K562 (cell line): ENCODE measurements around the gene ZNF284. TPM values are rescaled to one million over a fixed set of nuclear protein-coding genes. Genes with fewer than 3 reads are reported as not detected.
A peak's percentile ranks its signal among the peaks of the same experiment; 100 is the strongest.

ENCODE experiments used
- ATF7 ChIP-seq: fragments of 450-650 bp; IDR thresholded peaks from 2 replicates; pipeline ENCODE4 v1.7.1; 2014; ENCODE audit warnings: mild to moderate bottlenecking, moderate library complexity
- ERF ChIP-seq: fragments of 450-650 bp; formaldehyde crosslinking; IDR thresholded peaks from 2 replicates; pipeline ENCODE4 v1.4.0; 2020; ENCODE audit warnings: mild to moderate bottlenecking, mixed read lengths
- FOSL1 ChIP-seq: fragments of 200-800 bp; sonication (Bioruptor generic); conservative IDR thresholded peaks from 2 replicates; pipeline ENCODE4 v1.6.1; 2016; ENCODE audit warnings: missing genetic modification characterization, missing compliant biosample characterization
- GTF2F1 ChIP-seq: IDR thresholded peaks from 2 replicates; pipeline ENCODE4 v1.6.1; 2011; ENCODE audit warnings: low read depth, low read length, improper control_type of control experiment
- HLTF ChIP-seq: fragments of 450-650 bp; IDR thresholded peaks from 2 replicates; pipeline ENCODE4 v1.6.1; 2016
- HOXB6 ChIP-seq: fragments of 250-450 bp; sonication (Bioruptor Pico); IDR thresholded peaks from 2 replicates; pipeline ENCODE4 v1.5.1; 2022; ENCODE audit warnings: mild to moderate bottlenecking, borderline replicate concordance
- MEF2D ChIP-seq: conservative IDR thresholded peaks from 2 replicates; pipeline ENCODE4 v1.6.1; 2016; ENCODE audit warnings: low read depth, missing genetic modification characterization, missing compliant biosample characterization
- NEUROD1 ChIP-seq: fragments of 150-350 bp; IDR thresholded peaks from 2 replicates; pipeline ENCODE4 v1.6.1; 2014; ENCODE audit warnings: borderline replicate concordance, low read length, low read depth; ENCODE audit not compliant: partially characterized antibody
- NR3C1 ChIP-seq: sonication (generic); formaldehyde crosslinking; IDR thresholded peaks from 2 replicates; pipeline ENCODE4 v1.8.1; 2022; ENCODE audit warnings: missing genetic modification reagents
- PHF20 ChIP-seq: fragments of 450-650 bp; IDR thresholded peaks from 2 replicates; pipeline ENCODE4 v1.6.1; 2018; ENCODE audit not compliant: partially characterized antibody
- POLR2B ChIP-seq: fragments of 450-650 bp; IDR thresholded peaks from 2 replicates; pipeline ENCODE4 v1.6.1; 2018; ENCODE audit warnings: low read depth; ENCODE audit not compliant: partially characterized antibody
- PRPF4 ChIP-seq: fragments of 200-400 bp; formaldehyde crosslinking; IDR thresholded peaks from one replicate; pipeline ENCODE4 v1.6.1; 2017; ENCODE audit warnings: low read length, low read depth, mild to moderate bottlenecking; ENCODE audit not compliant: insufficient read depth, poor library complexity, severe bottlenecking
- RFX5 ChIP-seq: IDR thresholded peaks from 2 replicates; pipeline ENCODE4 v1.6.1; 2011; ENCODE audit warnings: low read depth, mild to moderate bottlenecking, improper control_type of control experiment, low read length
- RFX7 ChIP-seq: fragments of 250-450 bp; sonication (Bioruptor Pico); IDR thresholded peaks from 2 replicates; pipeline ENCODE4 v1.5.1; 2021; ENCODE audit warnings: mild to moderate bottlenecking
- RUNX1 ChIP-seq: sonication (generic); IDR thresholded peaks from 2 replicates; pipeline ENCODE4 v1.6.1; 2016; ENCODE audit warnings: antibody characterized with exemption, low read depth
- SRF ChIP-seq, 2 experiments: fragments of 250-450, 450-650 bp in 1 of 2; sonication (Bioruptor Pico) in 1 of 2; sonication (generic) in 1 of 2; formaldehyde crosslinking; IDR thresholded peaks; 2 replicates each; pipeline versions ENCODE4 v1.5.0 to v1.5.1; 2020 to 2022; ENCODE audit warnings: mild to moderate bottlenecking in 1 of 2, missing genetic modification reagents in 1 of 2
- TCF7L2 ChIP-seq: fragments of 150-350 bp; IDR thresholded peaks from 2 replicates; pipeline ENCODE4 v1.6.1; 2016; ENCODE audit warnings: low read depth, mild to moderate bottlenecking, low read length, moderate library complexity
- ZC3H11A ChIP-seq: IDR thresholded peaks from 2 replicates; pipeline ENCODE4 v1.6.1; 2012; ENCODE audit warnings: low read depth, low read length, improper control_type of control experiment
- ZC3H8 ChIP-seq: fragments of 450-650 bp; IDR thresholded peaks from 2 replicates; pipeline ENCODE4 v1.6.1; 2017
- ZFP1 ChIP-seq: fragments of 450-650 bp; formaldehyde crosslinking; IDR thresholded peaks from 2 replicates; pipeline ENCODE4 v1.4.0; 2020; ENCODE audit warnings: mild to moderate bottlenecking, mixed read lengths
- ZNF134 ChIP-seq: fragments of 250-450 bp; sonication (Bioruptor Pico); conservative IDR thresholded peaks from 2 replicates; pipeline ENCODE4 v1.4.0; 2020
- ZNF695 ChIP-seq: fragments of 450-650 bp; formaldehyde crosslinking; IDR thresholded peaks from 2 replicates; pipeline ENCODE4 v1.4.0; 2020; ENCODE audit warnings: mild to moderate bottlenecking, moderate library complexity
- ZSCAN32 ChIP-seq: fragments of 450-650 bp; formaldehyde crosslinking; IDR thresholded peaks from 2 replicates; pipeline ENCODE4 v1.4.0; 2020; ENCODE audit warnings: mild to moderate bottlenecking, moderate library complexity
- polyA plus RNA-seq, 8 experiments: library from polyadenylated mRNA; depleted of rRNA in 4 of 8; stranded (reverse) in 5 of 8; unstranded in 3 of 8; fragments of >200 nt; fragmentation: Nextera tagmentation in 2 of 8; fragmentation: Illumina TruSeq in 1 of 8; extraction: Ambion mirVana in 2 of 8; extraction: Trizol in 1 of 8; gene quantifications; 2 replicates each; pipeline versions ENCODE4 v1.2.1 to v1.2.3, GENCODE V29; 2011 to 2014; ENCODE audit warnings: inconsistent platforms in 1 of 8, missing spikeins in 1 of 8
- total RNA-seq, 7 experiments: library from RNA; depleted of rRNA in 6 of 7; stranded (reverse); fragments of >200 nt in 6 of 7; fragmentation: Illumina TruSeq in 2 of 7; extraction: Trizol in 2 of 7; gene quantifications; 2 replicates each; pipeline versions ENCODE4 v1.2.1 to v1.2.3, GENCODE V29; 2011 to 2021; ENCODE audit warnings: low replicate concordance in 1 of 7
- TF ChIP-seq, protein P1 (sequence below): sonication (generic); formaldehyde crosslinking; IDR thresholded peaks from 2 replicates; pipeline ENCODE4 v1.8.1; 2023; ENCODE audit warnings: mild to moderate bottlenecking, missing genetic modification reagents, moderate library complexity
- TF ChIP-seq, protein P2 (sequence below): fragments of 250-450 bp; sonication (Bioruptor Pico); IDR thresholded peaks from 2 replicates; pipeline ENCODE4 v1.5.0; 2020; ENCODE audit warnings: mild to moderate bottlenecking
- TF ChIP-seq, protein P3 (sequence below): sonication (generic); IDR thresholded peaks from 2 replicates; pipeline ENCODE4 v1.6.1; 2016
- TF ChIP-seq, protein P4 (sequence below): fragments of 200-800 bp; sonication (Bioruptor generic); IDR thresholded peaks from 2 replicates; pipeline ENCODE4 v1.6.1; 2017; ENCODE audit warnings: missing genetic modification characterization, missing compliant biosample characterization

Gene ZNF284
- total and polyA plus RNA-seq, 9 of the 15 experiments (the other 6 are each of a cell fraction or from before 2014, with no cell fraction given) = 0.07 to 0.24 (median 0.20) TPM

DNA sequence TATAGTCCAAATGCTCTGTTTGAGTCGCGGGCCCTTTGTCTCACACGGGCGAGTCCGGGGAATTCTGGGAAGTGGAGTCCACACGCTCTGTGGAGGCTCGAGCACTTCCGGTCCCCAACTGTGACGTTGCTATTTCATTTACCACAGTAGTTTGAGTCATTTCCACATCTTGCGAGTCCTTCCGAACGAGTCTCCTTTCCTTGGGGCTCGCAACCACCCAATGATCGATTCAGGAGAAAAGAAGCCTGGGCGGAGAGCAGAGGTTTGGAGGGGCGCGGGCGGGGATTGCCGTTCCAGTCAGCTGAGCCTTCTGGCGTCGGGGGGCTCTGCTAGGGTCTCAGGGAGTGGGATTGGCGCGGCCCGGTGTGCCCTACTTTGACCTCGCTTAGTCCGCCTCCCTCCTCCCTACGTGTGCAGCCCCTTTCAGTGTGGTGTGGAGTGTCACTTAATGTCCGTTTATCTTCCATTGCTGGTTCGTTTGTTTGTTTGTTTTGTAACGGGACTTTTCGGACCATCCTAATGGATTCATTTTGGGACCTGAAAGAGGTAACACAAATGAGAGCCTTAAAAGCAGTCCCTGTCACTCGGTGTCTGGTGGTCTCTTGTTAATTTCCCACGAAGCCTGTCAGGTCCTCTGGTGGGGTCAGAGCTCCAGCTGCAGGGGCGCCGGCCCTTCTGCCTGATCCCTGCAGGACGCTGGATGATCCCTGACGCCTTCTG, 46.6 kb upstream of the ZNF284 start, which contains the start of gene ZNF222 (continued):
- TF ChIP-seq SRF (CRISPR knock-in tag; IDR thresholded peaks at IDR 0.05) (no peak), RFX7 (CRISPR knock-in tag) (no peak), NEUROD1 (no peak), ZFP1 (no peak), RUNX1 (no peak), POLR2B (peak; percentile 57), PHF20 (peak; percentile 47), ZNF134 (no peak), ZC3H11A (no peak), GTF2F1 (no peak), ZSCAN32 (CRISPR knock-in tag) (no peak), PRPF4 (no peak), ZNF695 (CRISPR knock-in tag) (no peak), FOSL1 (tag) (peak; percentile 71), ZC3H8 (no peak), ERF (CRISPR knock-in tag) (no peak), NR3C1 (CRISPR knock-in tag) (no peak), ATF7 (peak; percentile 75), HLTF (no peak), MEF2D (tag) (no peak), HOXB6 (no peak), TCF7L2 (no peak), RFX5 (no peak)
- TF ChIP-seq, protein P1, sequence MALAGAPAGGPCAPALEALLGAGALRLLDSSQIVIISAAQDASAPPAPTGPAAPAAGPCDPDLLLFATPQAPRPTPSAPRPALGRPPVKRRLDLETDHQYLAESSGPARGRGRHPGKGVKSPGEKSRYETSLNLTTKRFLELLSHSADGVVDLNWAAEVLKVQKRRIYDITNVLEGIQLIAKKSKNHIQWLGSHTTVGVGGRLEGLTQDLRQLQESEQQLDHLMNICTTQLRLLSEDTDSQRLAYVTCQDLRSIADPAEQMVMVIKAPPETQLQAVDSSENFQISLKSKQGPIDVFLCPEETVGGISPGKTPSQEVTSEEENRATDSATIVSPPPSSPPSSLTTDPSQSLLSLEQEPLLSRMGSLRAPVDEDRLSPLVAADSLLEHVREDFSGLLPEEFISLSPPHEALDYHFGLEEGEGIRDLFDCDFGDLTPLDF = no peak
- TF ChIP-seq, protein P2, sequence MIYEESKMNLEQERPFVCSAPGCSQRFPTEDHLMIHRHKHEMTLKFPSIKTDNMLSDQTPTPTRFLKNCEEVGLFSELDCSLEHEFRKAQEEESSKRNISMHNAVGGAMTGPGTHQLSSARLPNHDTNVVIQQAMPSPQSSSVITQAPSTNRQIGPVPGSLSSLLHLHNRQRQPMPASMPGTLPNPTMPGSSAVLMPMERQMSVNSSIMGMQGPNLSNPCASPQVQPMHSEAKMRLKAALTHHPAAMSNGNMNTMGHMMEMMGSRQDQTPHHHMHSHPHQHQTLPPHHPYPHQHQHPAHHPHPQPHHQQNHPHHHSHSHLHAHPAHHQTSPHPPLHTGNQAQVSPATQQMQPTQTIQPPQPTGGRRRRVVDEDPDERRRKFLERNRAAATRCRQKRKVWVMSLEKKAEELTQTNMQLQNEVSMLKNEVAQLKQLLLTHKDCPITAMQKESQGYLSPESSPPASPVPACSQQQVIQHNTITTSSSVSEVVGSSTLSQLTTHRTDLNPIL (CRISPR knock-in tag) = no peak
- TF ChIP-seq, protein P3, sequence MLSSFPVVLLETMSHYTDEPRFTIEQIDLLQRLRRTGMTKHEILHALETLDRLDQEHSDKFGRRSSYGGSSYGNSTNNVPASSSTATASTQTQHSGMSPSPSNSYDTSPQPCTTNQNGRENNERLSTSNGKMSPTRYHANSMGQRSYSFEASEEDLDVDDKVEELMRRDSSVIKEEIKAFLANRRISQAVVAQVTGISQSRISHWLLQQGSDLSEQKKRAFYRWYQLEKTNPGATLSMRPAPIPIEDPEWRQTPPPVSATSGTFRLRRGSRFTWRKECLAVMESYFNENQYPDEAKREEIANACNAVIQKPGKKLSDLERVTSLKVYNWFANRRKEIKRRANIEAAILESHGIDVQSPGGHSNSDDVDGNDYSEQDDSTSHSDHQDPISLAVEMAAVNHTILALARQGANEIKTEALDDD = 0 out of 2 replicates have a peak, but pooled peaks have one; percentile 28
- TF ChIP-seq, protein P4, sequence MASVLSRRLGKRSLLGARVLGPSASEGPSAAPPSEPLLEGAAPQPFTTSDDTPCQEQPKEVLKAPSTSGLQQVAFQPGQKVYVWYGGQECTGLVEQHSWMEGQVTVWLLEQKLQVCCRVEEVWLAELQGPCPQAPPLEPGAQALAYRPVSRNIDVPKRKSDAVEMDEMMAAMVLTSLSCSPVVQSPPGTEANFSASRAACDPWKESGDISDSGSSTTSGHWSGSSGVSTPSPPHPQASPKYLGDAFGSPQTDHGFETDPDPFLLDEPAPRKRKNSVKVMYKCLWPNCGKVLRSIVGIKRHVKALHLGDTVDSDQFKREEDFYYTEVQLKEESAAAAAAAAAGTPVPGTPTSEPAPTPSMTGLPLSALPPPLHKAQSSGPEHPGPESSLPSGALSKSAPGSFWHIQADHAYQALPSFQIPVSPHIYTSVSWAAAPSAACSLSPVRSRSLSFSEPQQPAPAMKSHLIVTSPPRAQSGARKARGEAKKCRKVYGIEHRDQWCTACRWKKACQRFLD = no peak
